Astrocyte (in vitro differentiated cells and primary cell): ENCODE measurements around the gene NAV2. TPM values are rescaled to one million over a fixed set of nuclear protein-coding genes. Genes with fewer than 3 reads are reported as not detected.
A peak's percentile ranks its signal among the peaks of the same experiment; 100 is the strongest.

Source experiments
- DNase-seq: peaks from one replicate; pipeline ENCODE4 v3.0.0-alpha.2; 2010; ENCODE audit warnings: low read depth
- FAIRE-seq: peaks from 2 replicates; lab custom pipeline; 2011; peaks lifted over from hg19 to GRCh38; lab: Jason Lieb, UNC
- H2AFZ ChIP-seq: 2 replicates; pipeline ENCODE4 v1.6.0; 2012; ENCODE audit warnings: low read depth, low read length, inconsistent platforms
- H3K27ac ChIP-seq: 2 replicates; pipeline ENCODE4 v1.5.1; 2011; ENCODE audit warnings: low read depth, low read length, inconsistent platforms
- H3K27me3 ChIP-seq: 2 replicates; pipeline ENCODE4 v1.6.0; 2011; ENCODE audit warnings: low read length, inconsistent platforms; ENCODE audit not compliant: insufficient read depth
- H3K36me3 ChIP-seq: 2 replicates; pipeline ENCODE4 v1.5.1; 2011; ENCODE audit warnings: low read length, inconsistent platforms; ENCODE audit not compliant: insufficient read depth
- H3K4me1 ChIP-seq: 2 replicates; pipeline ENCODE4 v1.5.1; 2011; ENCODE audit warnings: low read length, inconsistent platforms; ENCODE audit not compliant: insufficient read depth
- H3K4me2 ChIP-seq: 2 replicates; pipeline ENCODE4 v1.6.0; 2012; ENCODE audit warnings: low read length, inconsistent platforms
- H3K4me3 ChIP-seq: 2 replicates; pipeline ENCODE4 v1.5.1; 2011; ENCODE audit warnings: low read depth, mild to moderate bottlenecking, low read length, inconsistent platforms; ENCODE audit not compliant: insufficient read depth
- H3K79me2 ChIP-seq: 2 replicates; pipeline ENCODE4 v1.6.0; 2012; ENCODE audit warnings: mild to moderate bottlenecking, low read length, inconsistent platforms; ENCODE audit not compliant: insufficient read depth
- H3K9ac ChIP-seq: 2 replicates; pipeline ENCODE4 v1.6.0; 2012; ENCODE audit warnings: mild to moderate bottlenecking, low read length, inconsistent platforms
- H3K9me3 ChIP-seq: 2 replicates; pipeline ENCODE4 v1.5.1; 2012; ENCODE audit warnings: low read depth, mild to moderate bottlenecking, low read length, inconsistent platforms; ENCODE audit not compliant: insufficient read depth
- H4K20me1 ChIP-seq: 2 replicates; pipeline ENCODE4 v1.6.0; 2012; ENCODE audit warnings: low read length, inconsistent platforms; ENCODE audit not compliant: insufficient read depth
- H3K27ac Mint-ChIP-seq: one replicate; pipeline ENCODE4 v1.8.0; 2021; ENCODE audit warnings: mild to moderate bottlenecking, mixed read lengths; ENCODE audit not compliant: unreplicated experiment
- H3K27me3 Mint-ChIP-seq: one replicate; pipeline ENCODE4 v1.8.0; 2021; ENCODE audit warnings: low read depth, mixed read lengths; ENCODE audit not compliant: unreplicated experiment
- H3K36me3 Mint-ChIP-seq: one replicate; pipeline ENCODE4 v1.8.0; 2021; ENCODE audit warnings: low read depth, mixed read lengths; ENCODE audit not compliant: unreplicated experiment
- H3K4me1 Mint-ChIP-seq: one replicate; pipeline ENCODE4 v1.8.0; 2021; ENCODE audit warnings: low read depth, mixed read lengths; ENCODE audit not compliant: unreplicated experiment
- H3K4me3 Mint-ChIP-seq: one replicate; pipeline ENCODE4 v1.8.0; 2021; ENCODE audit warnings: mild to moderate bottlenecking, moderate library complexity, mixed read lengths; ENCODE audit not compliant: unreplicated experiment
- H3K9me3 Mint-ChIP-seq: one replicate; pipeline ENCODE4 v1.8.0; 2021; ENCODE audit warnings: mild to moderate bottlenecking, mixed read lengths; ENCODE audit not compliant: unreplicated experiment
- EZH2 ChIP-seq: IDR thresholded peaks from 2 replicates; pipeline ENCODE4 v1.6.1; 2012; ENCODE audit warnings: mild to moderate bottlenecking, low read length, inconsistent platforms; ENCODE audit not compliant: insufficient read depth
- total RNA-seq: library from RNA; stranded (reverse); gene quantifications from 2 replicates; pipeline ENCODE4 v1.2.1, GENCODE V29; 2021
- TF ChIP-seq, protein P1 (sequence below): IDR thresholded peaks from 2 replicates; pipeline ENCODE4 v1.5.1; 2011; ENCODE audit warnings: low read depth, mild to moderate bottlenecking, inconsistent platforms, low read length, moderate library complexity; ENCODE audit not compliant: insufficient read depth

The NAV2 gene
- total RNA-seq, 1 donor from 2014 or later = 20.6 TPM

GRCh38 chr11:20032577-20033260 is 320.1 kb downstream of the NAV2 start:
- Histone ChIP-seq H3K9ac (no peak overlapping the region), H3K36me3 (no peaks in the 10 kb centered on the region), H3K4me1 (peaks cover 33% of the 10 kb centered on the region), H3K79me2 (peaks cover 6% of the 10 kb centered on the region), H3K4me3 (no peak overlapping the region), H2AFZ (no peak overlapping the region), H3K27me3 (peaks cover 3% of the 10 kb centered on the region), H3K4me2 (no peak overlapping the region), H4K20me1 (peaks cover 3% of the 10 kb centered on the region), H3K27ac (no peak overlapping the region), H3K9me3 (no peaks in the 10 kb centered on the region)
- H3K4me1 Mint-ChIP-seq = peaks cover 68% of the 10 kb centered on the region
- no peak overlapping the region for H3K4me3 Mint-ChIP-seq
- DNase-seq (no peak), FAIRE-seq (no peak)
- no peak for TF ChIP-seq EZH2
- TF ChIP-seq, protein P1, sequence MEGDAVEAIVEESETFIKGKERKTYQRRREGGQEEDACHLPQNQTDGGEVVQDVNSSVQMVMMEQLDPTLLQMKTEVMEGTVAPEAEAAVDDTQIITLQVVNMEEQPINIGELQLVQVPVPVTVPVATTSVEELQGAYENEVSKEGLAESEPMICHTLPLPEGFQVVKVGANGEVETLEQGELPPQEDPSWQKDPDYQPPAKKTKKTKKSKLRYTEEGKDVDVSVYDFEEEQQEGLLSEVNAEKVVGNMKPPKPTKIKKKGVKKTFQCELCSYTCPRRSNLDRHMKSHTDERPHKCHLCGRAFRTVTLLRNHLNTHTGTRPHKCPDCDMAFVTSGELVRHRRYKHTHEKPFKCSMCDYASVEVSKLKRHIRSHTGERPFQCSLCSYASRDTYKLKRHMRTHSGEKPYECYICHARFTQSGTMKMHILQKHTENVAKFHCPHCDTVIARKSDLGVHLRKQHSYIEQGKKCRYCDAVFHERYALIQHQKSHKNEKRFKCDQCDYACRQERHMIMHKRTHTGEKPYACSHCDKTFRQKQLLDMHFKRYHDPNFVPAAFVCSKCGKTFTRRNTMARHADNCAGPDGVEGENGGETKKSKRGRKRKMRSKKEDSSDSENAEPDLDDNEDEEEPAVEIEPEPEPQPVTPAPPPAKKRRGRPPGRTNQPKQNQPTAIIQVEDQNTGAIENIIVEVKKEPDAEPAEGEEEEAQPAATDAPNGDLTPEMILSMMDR = no peak
- H3K9me3 Mint-ChIP-seq = no peaks in the 10 kb centered on the region
- peaks cover under 1% of the 10 kb centered on the region for H3K36me3 Mint-ChIP-seq
- peak overlapping the region; percentile 94 for H3K27ac Mint-ChIP-seq
- H3K27me3 Mint-ChIP-seq = no peaks in the 10 kb centered on the region

- Histone ChIP-seq H3K4me2 (no peak overlapping the region), H3K9me3 (no peaks in the 10 kb centered on the region), H3K4me1 (peaks cover 33% of the 10 kb centered on the region), H3K27ac (no peak overlapping the region), H2AFZ (no peak overlapping the region), H3K36me3 (no peaks in the 10 kb centered on the region), H3K79me2 (peaks cover 2% of the 10 kb centered on the region), H3K4me3 (no peak overlapping the region), H4K20me1 (peaks cover 3% of the 10 kb centered on the region), H3K27me3 (peaks cover 3% of the 10 kb centered on the region), H3K9ac (no peak overlapping the region)
- no peak for FAIRE-seq
- Mint-ChIP-seq H3K36me3 (peaks cover 7% of the 10 kb centered on the region), H3K4me3 (no peak overlapping the region), H3K4me1 (peaks cover 62% of the 10 kb centered on the region), H3K9me3 (no peaks in the 10 kb centered on the region), H3K27me3 (no peaks in the 10 kb centered on the region), H3K27ac (no peak overlapping the region)
- TF ChIP-seq, protein P1 = no peak
- no peak for TF ChIP-seq EZH2
- DNase-seq = no peak
These were observed 321.2 kb downstream of the NAV2 start for GRCh38 chr11:20033806-20034205.

DNA sequence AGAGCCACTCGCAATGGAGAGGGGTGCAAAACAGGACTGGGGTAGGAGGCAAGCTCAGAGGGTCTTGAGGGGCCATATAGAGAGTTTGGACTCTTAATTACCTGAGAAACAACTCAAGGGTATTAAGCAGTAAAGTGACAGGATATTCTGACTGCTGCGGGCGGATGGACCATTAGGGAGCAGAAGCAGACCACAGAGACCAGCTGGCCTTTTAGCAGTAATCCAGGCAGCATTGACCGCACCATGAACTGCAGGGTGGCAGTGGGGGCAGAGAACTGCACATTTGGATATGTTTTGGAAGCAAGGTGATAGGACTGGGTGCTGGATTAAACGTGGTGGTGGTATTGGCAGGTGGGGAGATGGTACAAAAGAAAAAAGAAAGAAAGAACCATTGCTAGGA is 322.3 kb downstream of the NAV2 start:
- DNase-seq = no peak
- no peaks in the 10 kb centered on the region for H3K79me2 ChIP-seq
- no peaks in the 10 kb centered on the region for H3K9me3 Mint-ChIP-seq
- H3K27ac ChIP-seq = no peak overlapping the region
- H3K4me1 Mint-ChIP-seq = peaks cover 62% of the 10 kb centered on the region
- H3K4me3 Mint-ChIP-seq = no peak overlapping the region
- no peak for FAIRE-seq
- H3K9ac ChIP-seq = no peak overlapping the region
- H3K36me3 ChIP-seq = no peaks in the 10 kb centered on the region
- H3K27me3 Mint-ChIP-seq = no peaks in the 10 kb centered on the region
- peaks cover 33% of the 10 kb centered on the region for H3K4me1 ChIP-seq
- no peak for TF ChIP-seq EZH2
- TF ChIP-seq, protein P1 = no peak
- H3K4me3 ChIP-seq = no peak overlapping the region
- H4K20me1 ChIP-seq = peaks cover 3% of the 10 kb centered on the region
- H3K27ac Mint-ChIP-seq = peak overlapping the region; percentile 75
- H3K4me2 ChIP-seq = no peak overlapping the region
- H3K27me3 ChIP-seq = peaks cover 3% of the 10 kb centered on the region
- H2AFZ ChIP-seq = no peak overlapping the region
- no peaks in the 10 kb centered on the region for H3K9me3 ChIP-seq
- H3K36me3 Mint-ChIP-seq = peaks cover 13% of the 10 kb centered on the region
